HG03103 (cell line): ENCODE measurements around the gene NKX2-1.

ENCODE experiments used
- ATAC-seq: cut with Tn5 transposase; IDR thresholded peaks from one replicate; pipeline ENCODE4 v1.9.1; 2021; ENCODE audit warnings: low read depth; ENCODE audit not compliant: unreplicated experiment

NKX2-1 gene

GRCh38 chr14:36518031-36518585 lies 1.9 kb downstream of the NKX2-1 start:
- no peak for ATAC-seq

- ATAC-seq = no peak
These were observed 2.6 kb downstream of the NKX2-1 start for GRCh38 chr14:36517242-36518030.

GRCh38 chr14:36516719-36517241 lies 3.3 kb downstream of the NKX2-1 start:
- ATAC-seq = no peak

GRCh38 chr14:36515896-36516718 lies 3.9 kb downstream of the NKX2-1 start:
- no peak for ATAC-seq

- no peak for ATAC-seq
These were observed 4.9 kb downstream of the NKX2-1 start for GRCh38 chr14:36515105-36515593.

GRCh38 chr14:36514278-36515104 lies 5.5 kb downstream of the NKX2-1 start:
- ATAC-seq = no peak

- ATAC-seq = no peak
These were observed 6.4 kb downstream of the NKX2-1 start for GRCh38 chr14:36513451-36514277.

GRCh38 chr14:36513012-36513420 lies 7.0 kb downstream of the NKX2-1 start:
- ATAC-seq = no peak

- ATAC-seq = no peak
These were observed 7.4 kb downstream of the NKX2-1 start for GRCh38 chr14:36512585-36513003.

GRCh38 chr14:36511981-36512584 lies 7.9 kb downstream of the NKX2-1 start:
- no peak for ATAC-seq

GRCh38 chr14:36510874-36511273 lies 9.2 kb downstream of the NKX2-1 start:
- no peak for ATAC-seq

- ATAC-seq = no peak
These were observed 9.8 kb downstream of the NKX2-1 start for GRCh38 chr14:36510078-36510799.

GRCh38 chr14:36509069-36509917 lies 10.7 kb downstream of the NKX2-1 start:
- no peak for ATAC-seq

GRCh38 chr14:36508418-36509068 lies 11.5 kb downstream of the NKX2-1 start:
- ATAC-seq = no peak

- ATAC-seq = no peak
These were observed 12.1 kb downstream of the NKX2-1 start for GRCh38 chr14:36507847-36508417.
